K562 (cell line): ENCODE measurements around the gene ISG20L2. TPM values are rescaled to one million over a fixed set of nuclear protein-coding genes. Genes with fewer than 3 reads are reported as not detected.
A peak's percentile ranks its signal among the peaks of the same experiment; 100 is the strongest.

Source experiments
- AFF1 ChIP-seq, 2 experiments: fragments of 450-650 bp; IDR thresholded peaks; 2 replicates each; pipeline ENCODE4 v1.6.1; 2018; ENCODE audit warnings: mild to moderate bottlenecking in 2 of 2, low read depth in 1 of 2; ENCODE audit not compliant: partially characterized antibody in 2 of 2
- L3MBTL2 ChIP-seq: fragments of 450-650 bp; IDR thresholded peaks from 2 replicates; pipeline ENCODE4 v1.6.1; 2016; ENCODE audit warnings: mild to moderate bottlenecking, moderate library complexity
- MCM7 ChIP-seq, 2 experiments: fragments of 450-650 bp; IDR thresholded peaks; 2 replicates each; pipeline ENCODE4 v1.6.1; 2016 to 2018
- REST ChIP-seq, 2 experiments: fragments of 450-650 bp; formaldehyde crosslinking in 1 of 2; IDR thresholded peaks; 2 replicates each; pipeline versions ENCODE4 v1.4.0 to v1.6.1; 2014 to 2020; ENCODE audit warnings: mild to moderate bottlenecking in 2 of 2, borderline replicate concordance in 1 of 2, low read depth in 1 of 2
- ZNF668 ChIP-seq: fragments of 250-450 bp; sonication (Bioruptor Pico); IDR thresholded peaks from 2 replicates; pipeline ENCODE4 v1.8.0; 2022; ENCODE audit warnings: mild to moderate bottlenecking, inconsistent platforms
- polyA plus RNA-seq, 8 experiments: library from polyadenylated mRNA; depleted of rRNA in 4 of 8; stranded (reverse) in 5 of 8; unstranded in 3 of 8; fragments of >200 nt; fragmentation: Nextera tagmentation in 2 of 8; fragmentation: Illumina TruSeq in 1 of 8; extraction: Ambion mirVana in 2 of 8; extraction: Trizol in 1 of 8; gene quantifications; 2 replicates each; pipeline versions ENCODE4 v1.2.1 to v1.2.3, GENCODE V29; 2011 to 2014; ENCODE audit warnings: inconsistent platforms in 1 of 8, missing spikeins in 1 of 8
- total RNA-seq, 7 experiments: library from RNA; depleted of rRNA in 6 of 7; stranded (reverse); fragments of >200 nt in 6 of 7; fragmentation: Illumina TruSeq in 2 of 7; extraction: Trizol in 2 of 7; gene quantifications; 2 replicates each; pipeline versions ENCODE4 v1.2.1 to v1.2.3, GENCODE V29; 2011 to 2021; ENCODE audit warnings: low replicate concordance in 1 of 7
- TF ChIP-seq, protein P1 (sequence below): fragments of 450-650 bp; conservative IDR thresholded peaks from 2 replicates; pipeline ENCODE4 v1.6.1; 2016; ENCODE audit warnings: missing genetic modification characterization, low read depth, mild to moderate bottlenecking, missing compliant biosample characterization, moderate library complexity
- TF ChIP-seq, protein P2 (sequence below), 2 experiments: IDR thresholded peaks; 2 replicates each; pipeline ENCODE4 v1.6.1; 2011; ENCODE audit warnings: borderline replicate concordance in 1 of 2, control low read depth in 1 of 2, low read depth in 1 of 2, low read length in 1 of 2, mild to moderate bottlenecking in 1 of 2, mixed read lengths in 1 of 2, moderate library complexity in 1 of 2; ENCODE audit not compliant: insufficient read depth in 1 of 2, insufficient read length in 1 of 2, poor library complexity in 1 of 2, severe bottlenecking in 1 of 2; ENCODE audit errors: extremely low read depth in 1 of 2
- TF ChIP-seq, protein P3 (sequence below): sonication (generic); formaldehyde crosslinking; IDR thresholded peaks from 2 replicates; pipeline ENCODE4 v1.5.0; 2020; ENCODE audit warnings: missing genetic modification reagents
- TF ChIP-seq, protein P4 (sequence below): sonication (generic); formaldehyde crosslinking; IDR thresholded peaks from 2 replicates; pipeline ENCODE4 v1.8.1; 2023; ENCODE audit warnings: mild to moderate bottlenecking, missing genetic modification reagents, moderate library complexity

Gene ISG20L2
- total and polyA plus RNA-seq, 9 of the 15 experiments (the other 6 are each of a cell fraction or from before 2014, with no cell fraction given): 21.3 to 130 (median 50.3) TPM

- TF ChIP-seq REST (IDR thresholded peaks at IDR 0.05; ENCODE audit: borderline replicate concordance) (peak; percentile 59), REST (CRISPR knock-in tag; IDR thresholded peaks at IDR 0.05; ENCODE audit: low read depth) (no peak), ZNF668 (CRISPR knock-in tag) (no peak), L3MBTL2 (peak; percentile 53; the same call in 1 of the 2 replicates), AFF1 (IDR thresholded peaks at IDR 0.05; ENCODE audit: low read depth in 1 of 2, partially characterized antibody in 2 of 2) (no peak), MCM7 (IDR thresholded peaks at IDR 0.05) (no peak)
- TF ChIP-seq, protein P1, sequence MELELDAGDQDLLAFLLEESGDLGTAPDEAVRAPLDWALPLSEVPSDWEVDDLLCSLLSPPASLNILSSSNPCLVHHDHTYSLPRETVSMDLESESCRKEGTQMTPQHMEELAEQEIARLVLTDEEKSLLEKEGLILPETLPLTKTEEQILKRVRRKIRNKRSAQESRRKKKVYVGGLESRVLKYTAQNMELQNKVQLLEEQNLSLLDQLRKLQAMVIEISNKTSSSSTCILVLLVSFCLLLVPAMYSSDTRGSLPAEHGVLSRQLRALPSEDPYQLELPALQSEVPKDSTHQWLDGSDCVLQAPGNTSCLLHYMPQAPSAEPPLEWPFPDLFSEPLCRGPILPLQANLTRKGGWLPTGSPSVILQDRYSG (tag): no peak
- TF ChIP-seq, protein P2, sequence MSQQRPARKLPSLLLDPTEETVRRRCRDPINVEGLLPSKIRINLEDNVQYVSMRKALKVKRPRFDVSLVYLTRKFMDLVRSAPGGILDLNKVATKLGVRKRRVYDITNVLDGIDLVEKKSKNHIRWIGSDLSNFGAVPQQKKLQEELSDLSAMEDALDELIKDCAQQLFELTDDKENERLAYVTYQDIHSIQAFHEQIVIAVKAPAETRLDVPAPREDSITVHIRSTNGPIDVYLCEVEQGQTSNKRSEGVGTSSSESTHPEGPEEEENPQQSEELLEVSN (IDR thresholded peaks at IDR 0.05; ENCODE audit: borderline replicate concordance in 1 of 2, extremely low read depth in 1 of 2, insufficient read depth in 1 of 2, insufficient read length in 1 of 2, low read depth in 1 of 2, low read length in 1 of 2, poor library complexity in 1 of 2, severe bottlenecking in 1 of 2): peak in 1 of 2 experiments; percentile 31
- TF ChIP-seq, protein P3, sequence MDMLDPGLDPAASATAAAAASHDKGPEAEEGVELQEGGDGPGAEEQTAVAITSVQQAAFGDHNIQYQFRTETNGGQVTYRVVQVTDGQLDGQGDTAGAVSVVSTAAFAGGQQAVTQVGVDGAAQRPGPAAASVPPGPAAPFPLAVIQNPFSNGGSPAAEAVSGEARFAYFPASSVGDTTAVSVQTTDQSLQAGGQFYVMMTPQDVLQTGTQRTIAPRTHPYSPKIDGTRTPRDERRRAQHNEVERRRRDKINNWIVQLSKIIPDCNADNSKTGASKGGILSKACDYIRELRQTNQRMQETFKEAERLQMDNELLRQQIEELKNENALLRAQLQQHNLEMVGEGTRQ (CRISPR knock-in tag): peak; percentile 38
- TF ChIP-seq, protein P4, sequence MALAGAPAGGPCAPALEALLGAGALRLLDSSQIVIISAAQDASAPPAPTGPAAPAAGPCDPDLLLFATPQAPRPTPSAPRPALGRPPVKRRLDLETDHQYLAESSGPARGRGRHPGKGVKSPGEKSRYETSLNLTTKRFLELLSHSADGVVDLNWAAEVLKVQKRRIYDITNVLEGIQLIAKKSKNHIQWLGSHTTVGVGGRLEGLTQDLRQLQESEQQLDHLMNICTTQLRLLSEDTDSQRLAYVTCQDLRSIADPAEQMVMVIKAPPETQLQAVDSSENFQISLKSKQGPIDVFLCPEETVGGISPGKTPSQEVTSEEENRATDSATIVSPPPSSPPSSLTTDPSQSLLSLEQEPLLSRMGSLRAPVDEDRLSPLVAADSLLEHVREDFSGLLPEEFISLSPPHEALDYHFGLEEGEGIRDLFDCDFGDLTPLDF (CRISPR knock-in tag): no peak
Measured at GRCh38 chr1:156703741-156704140, 24.8 kb downstream of the ISG20L2 start (continued).
